Tibial artery (tissue), 4 donors: ENCODE results near the gene RASSF10.
"Not testable (repeated sequence)": the region's sequence is repeated elsewhere in the genome, so short reads cannot be mapped to it uniquely, and the experiment has no call there.

Experiments
- DNase-seq, 2 donors: peaks; one replicate each; pipeline ENCODE4 v3.0.0-alpha.2; 2019
- H3K27ac ChIP-seq, 2 donors: fragments of 200-600 bp; sonication (generic) in 1 of 2; 1 replicate in 1 of 2; 2 replicates in 1 of 2; pipeline ENCODE4 v1.5.1; 2018 to 2019; ENCODE audit warnings: mild to moderate bottlenecking in 1 of 2
- H3K27me3 ChIP-seq, 2 donors: fragments of 200-600 bp; sonication (generic) in 1 of 2; one replicate each; pipeline versions ENCODE4 v1.5.1 to v1.6.0; 2016 to 2019
- H3K36me3 ChIP-seq, 3 donors: fragments of 200-600 bp; sonication (generic) in 2 of 3; one replicate each; pipeline ENCODE4 v1.5.1; 2016 to 2019; ENCODE audit warnings: mild to moderate bottlenecking in 2 of 3
- H3K4me1 ChIP-seq, 4 donors: fragments of 200-600 bp; sonication (generic) in 2 of 4; 1 replicate in 3 of 4; 2 replicates in 1 of 4; pipeline ENCODE4 v1.5.1; 2016 to 2019
- H3K4me3 ChIP-seq, 2 donors: fragments of 200-600 bp; sonication (generic) in 1 of 2; 1 replicate in 1 of 2; 2 replicates in 1 of 2; pipeline ENCODE4 v1.5.1; 2018 to 2019; ENCODE audit warnings: mild to moderate bottlenecking in 2 of 2
- H3K9me3 ChIP-seq, 3 donors: fragments of 200-600 bp; sonication (generic) in 1 of 3; one replicate each; pipeline ENCODE4 v1.5.1; 2016 to 2019
- intact Hi-C: fragments of 100-400 bp; cut with DNase I; formaldehyde crosslinking; loops from one replicate; pipeline ENCODE4 v1.15.0; 2023; ENCODE audit warnings: low total_unique reads
- TF ChIP-seq, protein P1 (sequence below), 2 experiments: fragments of 200-600 bp in 1 of 2; fragments of 450-650 bp in 1 of 2; IDR thresholded peaks; one replicate each; pipeline ENCODE4 v1.5.1; 2017 to 2019; ENCODE audit warnings: antibody characterized with exemption in 2 of 2, mild to moderate bottlenecking in 1 of 2, moderate library complexity in 1 of 2

RASSF10 gene

DNA sequence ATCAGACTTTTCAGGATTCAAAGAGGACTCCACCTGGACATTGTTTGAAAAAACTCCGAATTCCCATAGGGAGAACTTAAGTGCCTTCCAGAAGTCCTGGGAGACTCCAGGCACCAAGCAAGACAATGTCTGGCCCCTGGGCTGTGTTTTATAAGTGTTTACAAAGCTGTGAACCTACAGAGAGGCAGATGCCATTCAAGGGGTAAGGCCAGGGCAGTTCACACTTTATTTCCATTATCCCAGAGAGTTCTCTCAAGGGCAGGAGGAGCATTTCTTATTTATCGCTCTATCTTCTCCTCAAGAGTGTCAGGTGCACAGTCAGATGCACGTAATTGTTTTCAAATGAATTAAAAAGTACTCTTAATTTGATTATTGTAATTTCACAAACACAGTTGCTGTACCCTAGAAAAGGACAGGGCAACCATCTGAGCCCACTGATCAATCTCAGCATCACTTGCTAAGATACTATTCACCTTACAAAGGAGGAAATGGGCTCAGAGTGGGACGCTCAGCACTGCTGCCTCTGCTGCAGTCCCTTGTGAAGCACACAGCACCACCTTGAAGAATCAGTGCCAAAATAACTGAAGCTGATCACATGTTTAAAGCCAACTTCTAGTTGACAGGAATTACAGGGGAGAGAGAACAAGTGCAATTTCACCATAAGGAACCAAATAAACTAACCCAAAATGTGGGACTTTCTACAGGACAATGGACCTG lies 35.0 kb downstream of the RASSF10 start:
- Histone ChIP-seq H3K36me3 (no peaks in the 10 kb centered on the region), H3K4me3 (no peak overlapping the region), H3K9me3 (no peaks in the 10 kb centered on the region), H3K27ac (no peak overlapping the region), H3K4me1 (no peaks in the 10 kb centered on the region), H3K27me3 (peaks cover 0 to 2% of the 10 kb centered on the region in 2 donors)
- TF ChIP-seq, protein P1, sequence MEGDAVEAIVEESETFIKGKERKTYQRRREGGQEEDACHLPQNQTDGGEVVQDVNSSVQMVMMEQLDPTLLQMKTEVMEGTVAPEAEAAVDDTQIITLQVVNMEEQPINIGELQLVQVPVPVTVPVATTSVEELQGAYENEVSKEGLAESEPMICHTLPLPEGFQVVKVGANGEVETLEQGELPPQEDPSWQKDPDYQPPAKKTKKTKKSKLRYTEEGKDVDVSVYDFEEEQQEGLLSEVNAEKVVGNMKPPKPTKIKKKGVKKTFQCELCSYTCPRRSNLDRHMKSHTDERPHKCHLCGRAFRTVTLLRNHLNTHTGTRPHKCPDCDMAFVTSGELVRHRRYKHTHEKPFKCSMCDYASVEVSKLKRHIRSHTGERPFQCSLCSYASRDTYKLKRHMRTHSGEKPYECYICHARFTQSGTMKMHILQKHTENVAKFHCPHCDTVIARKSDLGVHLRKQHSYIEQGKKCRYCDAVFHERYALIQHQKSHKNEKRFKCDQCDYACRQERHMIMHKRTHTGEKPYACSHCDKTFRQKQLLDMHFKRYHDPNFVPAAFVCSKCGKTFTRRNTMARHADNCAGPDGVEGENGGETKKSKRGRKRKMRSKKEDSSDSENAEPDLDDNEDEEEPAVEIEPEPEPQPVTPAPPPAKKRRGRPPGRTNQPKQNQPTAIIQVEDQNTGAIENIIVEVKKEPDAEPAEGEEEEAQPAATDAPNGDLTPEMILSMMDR (IDR thresholded peaks at IDR 0.05): no peak
- DNase-seq: no peak
- intact Hi-C loops: no loop called here

DNA sequence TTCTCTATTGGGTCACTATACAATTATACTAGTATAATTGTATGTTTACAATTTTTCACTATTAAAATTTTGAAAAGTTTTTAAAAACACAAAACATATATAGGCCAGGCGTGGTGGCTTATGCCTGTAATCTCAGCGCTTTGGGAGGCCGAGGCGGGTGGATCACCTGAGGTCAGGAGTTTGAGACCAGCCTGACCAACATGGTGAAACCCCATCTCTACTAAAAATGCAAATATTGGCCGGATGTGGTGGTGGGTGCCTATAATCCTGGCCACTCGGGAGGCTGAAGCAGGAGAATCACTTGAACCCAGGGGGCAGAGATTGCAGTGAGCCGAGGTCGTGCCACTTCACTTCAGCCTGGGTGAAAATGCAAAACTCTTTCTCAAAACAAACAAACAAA lies 36.0 kb downstream of the RASSF10 start:
- not testable (repeated sequence) for DNase-seq, H3K27ac ChIP-seq

DNA sequence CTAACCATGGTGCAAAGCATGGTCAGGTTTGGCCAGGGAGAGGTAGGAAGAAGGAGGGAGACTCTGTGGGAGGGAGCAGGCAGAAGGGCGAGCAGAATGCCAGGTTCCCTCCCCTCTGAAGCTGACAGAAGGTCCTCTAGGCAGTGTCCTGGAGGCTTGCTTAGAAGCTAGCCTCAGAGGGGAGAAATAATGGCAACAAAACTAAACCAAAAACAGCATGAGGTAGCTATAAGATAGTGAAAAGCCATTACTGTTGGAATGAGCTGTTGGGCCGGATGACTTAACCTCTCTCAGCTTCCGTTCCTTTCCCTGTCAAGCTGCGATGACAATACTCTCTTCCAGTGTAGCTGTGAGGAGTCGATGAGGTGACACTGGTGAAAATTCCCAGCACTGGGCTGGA lies 36.6 kb downstream of the RASSF10 start:
- no peak overlapping the region for H3K27ac ChIP-seq
- H3K36me3 ChIP-seq: no peaks in the 10 kb centered on the region
- no peak overlapping the region for H3K4me3 ChIP-seq
- no peak for DNase-seq
- intact Hi-C loops: no loop called here
- no peaks in the 10 kb centered on the region for H3K4me1 ChIP-seq
- H3K9me3 ChIP-seq: no peaks in the 10 kb centered on the region
- TF ChIP-seq, protein P1 (IDR thresholded peaks at IDR 0.05): no peak
- H3K27me3 ChIP-seq: peaks cover 0 to 10% of the 10 kb centered on the region in 2 donors

More for the DNA sequence above, 36.0 kb downstream of the RASSF10 start:
- H3K4me3 ChIP-seq, H3K36me3 ChIP-seq, H3K27me3 ChIP-seq, H3K4me1 ChIP-seq, intact Hi-C loops, H3K9me3 ChIP-seq: not testable (repeated sequence)

DNA sequence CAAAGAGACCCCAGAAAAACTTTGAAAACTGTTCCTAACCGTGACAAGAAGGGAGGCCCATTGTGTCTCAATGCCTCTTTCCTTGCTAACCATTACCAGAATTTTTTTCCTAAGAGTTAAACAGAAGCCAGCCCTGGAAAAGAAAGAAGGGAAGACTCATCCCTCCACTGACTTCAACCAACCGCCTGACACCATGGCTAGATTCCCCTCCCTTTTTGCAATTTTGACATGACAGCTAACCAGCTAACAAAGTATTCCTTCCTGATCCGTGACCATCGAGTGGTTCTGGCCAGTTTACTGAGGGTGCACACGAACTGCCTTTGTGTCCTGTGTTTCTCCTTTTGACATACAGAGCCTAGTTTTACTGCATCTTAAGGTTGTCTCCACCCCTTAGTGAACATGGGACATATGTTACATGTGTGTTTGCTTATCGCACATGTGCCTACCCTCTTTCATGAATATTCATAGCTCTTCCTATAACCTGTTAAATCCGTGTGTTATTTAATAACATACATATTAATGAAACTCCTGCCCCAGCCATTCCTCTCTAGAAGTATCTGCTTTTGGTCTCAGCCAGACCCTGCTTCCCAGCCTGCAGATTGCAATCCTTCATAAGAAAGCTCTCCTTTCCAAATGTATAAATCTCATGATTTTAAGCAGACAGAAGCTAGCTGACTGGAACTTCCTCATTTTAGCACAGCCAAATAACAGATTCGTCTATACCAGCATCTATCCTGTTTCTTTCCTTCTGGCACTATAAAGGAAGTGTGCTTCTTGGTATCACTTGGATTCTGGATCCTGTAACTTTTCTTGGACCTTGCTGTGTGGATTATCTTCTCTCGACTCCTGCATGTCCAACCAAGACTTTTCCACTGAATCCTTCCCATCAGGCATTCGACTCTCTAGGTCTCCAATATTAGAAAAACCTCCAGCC lies 37.8 kb downstream of the RASSF10 start:
- no peaks in the 10 kb centered on the region for H3K4me1 ChIP-seq
- intact Hi-C loops: no loop called here
- no peaks in the 10 kb centered on the region for H3K9me3 ChIP-seq
- DNase-seq: no peak
- H3K27me3 ChIP-seq: peaks cover 0 to 15% of the 10 kb centered on the region in 2 donors
- H3K4me3 ChIP-seq: no peak overlapping the region
- H3K27ac ChIP-seq: no peak overlapping the region
- H3K36me3 ChIP-seq: no peaks in the 10 kb centered on the region
- TF ChIP-seq, protein P1 (IDR thresholded peaks at IDR 0.05): no peak

DNA sequence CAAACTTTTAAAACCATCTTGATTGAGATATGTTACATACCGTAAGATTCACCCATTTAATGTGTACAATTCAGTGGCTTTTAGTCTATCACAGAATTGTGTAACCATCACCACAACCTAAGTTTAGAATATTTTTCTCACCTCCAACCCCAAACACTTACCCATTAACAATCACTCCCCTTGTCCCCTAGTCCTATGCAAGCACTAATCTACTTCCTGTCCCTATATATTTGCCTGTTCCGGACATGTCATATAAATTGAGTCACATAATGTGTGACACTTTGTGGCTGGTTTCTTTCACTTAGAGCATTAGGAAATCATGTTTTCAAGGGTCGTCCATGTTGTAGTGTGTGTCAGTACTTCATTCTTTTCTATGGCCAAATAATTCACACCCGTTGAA lies 38.8 kb downstream of the RASSF10 start:
- Histone ChIP-seq H3K4me1 (no peaks in the 10 kb centered on the region), H3K9me3 (no peaks in the 10 kb centered on the region), H3K4me3 (no peak overlapping the region), H3K27me3 (peaks cover 0 to 15% of the 10 kb centered on the region in 2 donors), H3K27ac (no peak overlapping the region), H3K36me3 (no peaks in the 10 kb centered on the region)
- DNase-seq: no peak
- intact Hi-C loops: no loop called here
- TF ChIP-seq, protein P1 (IDR thresholded peaks at IDR 0.05): no peak

DNA sequence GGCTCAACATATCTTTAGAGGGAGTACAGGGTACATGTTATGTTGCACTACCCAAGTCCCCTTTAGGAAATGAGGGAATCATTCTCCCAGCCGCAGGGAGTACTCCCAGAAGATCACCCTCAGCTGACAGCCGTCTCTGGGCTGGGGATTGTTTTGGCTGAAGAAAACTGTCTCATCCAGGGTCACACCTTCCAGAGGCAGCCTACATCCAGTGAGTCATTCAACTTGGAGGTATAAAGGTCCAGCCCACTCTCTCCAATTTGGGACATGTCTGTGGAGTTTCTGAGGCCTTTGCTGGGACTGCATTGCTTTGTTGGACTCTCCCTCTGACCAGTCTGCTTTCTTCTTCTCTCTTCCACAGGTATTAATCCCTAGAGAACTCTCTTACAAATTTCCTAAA lies 42.1 kb downstream of the RASSF10 start:
- Histone ChIP-seq H3K36me3 (no peaks in the 10 kb centered on the region), H3K9me3 (no peaks in the 10 kb centered on the region), H3K27ac (no peak overlapping the region), H3K4me1 (no peaks in the 10 kb centered on the region), H3K27me3 (peaks cover 0 to 15% of the 10 kb centered on the region in 2 donors), H3K4me3 (no peak overlapping the region)
- TF ChIP-seq, protein P1 (IDR thresholded peaks at IDR 0.05): no peak
- no peak for DNase-seq
- intact Hi-C loops: no loop called here
